Activated CD4-positive, alpha-beta T cell treated with anti-CD3 and anti-CD28 coated beads, Interleukin-2, amount 50 U/mL, for 4 hours (primary cell): ENCODE results near the gene BLVRA.
"Not testable (repeated sequence)": the region's sequence is repeated elsewhere in the genome, so short reads cannot be mapped to it uniquely, and the experiment has no call there.

Experiments used
- DNase-seq, 2 experiments: peaks; one replicate each; pipeline ENCODE4 v3.0.0-alpha.2; 2020

Gene BLVRA

DNA sequence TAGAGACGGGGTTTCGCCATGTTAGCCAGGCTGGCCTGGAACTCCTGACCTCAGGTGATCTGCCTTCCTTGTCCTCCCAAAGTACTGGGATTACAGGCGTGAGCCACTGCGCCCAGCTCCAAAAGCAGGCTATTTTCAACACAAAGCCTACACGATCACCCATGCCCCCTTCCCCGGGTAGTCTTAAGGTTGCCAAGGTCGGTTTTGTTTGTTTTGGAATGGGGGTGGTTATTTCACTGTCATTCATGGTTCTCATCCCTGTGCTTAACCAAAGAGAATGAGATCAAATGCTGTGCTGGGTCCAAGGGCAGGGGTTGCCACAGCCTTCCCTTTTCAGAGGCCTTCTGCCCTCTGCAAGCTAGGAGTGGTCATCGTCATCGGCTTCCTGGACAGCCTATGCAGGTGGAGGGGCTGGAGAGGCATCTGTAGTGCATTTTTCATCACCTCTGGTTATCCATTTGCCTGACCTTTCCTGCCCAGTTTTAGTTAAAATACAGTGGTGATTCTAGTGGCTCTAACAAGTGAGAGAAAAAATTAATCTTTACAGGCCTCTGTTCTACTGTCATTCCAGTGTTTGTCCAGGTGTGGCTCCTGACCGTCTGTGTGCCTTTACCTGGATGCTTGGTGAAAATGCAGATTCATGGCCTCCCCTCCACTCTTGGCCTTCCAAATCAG is 11.4 kb downstream of the BLVRA start:
- DNase-seq, result no peak

DNA sequence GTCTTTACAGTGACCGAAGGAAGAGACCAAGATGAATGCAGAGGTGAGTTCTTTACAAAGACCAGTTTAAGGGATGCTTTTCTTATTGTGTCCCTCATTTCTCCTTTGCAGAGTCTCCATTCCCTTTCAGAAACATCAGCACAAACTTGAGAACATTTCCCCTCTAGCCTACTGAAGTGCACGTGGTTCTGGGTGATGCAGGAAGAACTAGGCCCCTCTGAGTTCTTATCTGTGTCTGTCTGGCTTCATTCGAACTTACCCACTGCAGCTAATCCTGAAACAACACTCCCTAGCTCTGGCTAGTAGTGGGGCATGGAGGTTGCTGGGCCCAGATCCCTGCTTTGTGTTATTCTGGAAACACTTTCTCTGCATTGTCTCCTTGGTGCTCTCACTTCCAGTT is 12.6 kb downstream of the BLVRA start:
- no peak for DNase-seq

DNA sequence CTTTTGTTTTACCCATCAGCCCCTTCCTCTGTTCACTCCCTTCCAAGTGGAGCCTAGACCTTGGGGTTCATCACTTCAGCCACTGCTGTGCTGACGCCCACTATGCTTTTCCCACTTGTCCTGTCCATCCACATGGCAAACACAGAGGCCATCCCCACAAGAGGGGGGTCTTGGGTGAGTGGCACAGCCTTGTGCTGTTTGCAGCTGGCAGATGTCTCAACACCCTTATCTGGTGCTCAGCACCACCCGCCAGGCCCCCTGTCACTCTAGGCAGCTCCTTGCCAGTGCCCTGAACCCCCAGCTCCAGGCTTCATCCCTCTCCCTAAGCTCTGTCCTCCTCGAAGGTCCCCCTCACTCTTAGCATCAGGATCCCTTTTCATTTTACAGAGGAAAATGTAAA is 13.1 kb downstream of the BLVRA start:
- DNase-seq, result no peak

DNA sequence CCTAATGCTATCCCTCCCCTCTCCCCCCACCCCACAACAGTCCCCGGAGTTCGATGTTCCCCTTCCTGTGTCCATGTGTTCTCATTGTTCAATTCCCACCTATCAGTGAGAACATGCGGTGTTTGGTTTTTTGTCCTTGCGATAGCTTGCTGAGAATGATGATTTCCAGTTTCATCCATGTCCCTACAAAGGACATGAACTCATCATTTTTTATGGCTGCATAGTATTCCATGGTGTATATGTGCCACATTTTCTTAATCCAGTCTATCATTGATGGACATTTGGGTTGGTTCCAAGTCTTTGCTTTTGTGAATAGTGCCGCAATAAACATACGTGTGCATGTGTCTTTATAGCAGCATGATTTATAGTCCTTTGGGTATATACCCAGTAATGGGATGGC is 14.8 kb downstream of the BLVRA start:
- not testable (repeated sequence) for DNase-seq

DNA sequence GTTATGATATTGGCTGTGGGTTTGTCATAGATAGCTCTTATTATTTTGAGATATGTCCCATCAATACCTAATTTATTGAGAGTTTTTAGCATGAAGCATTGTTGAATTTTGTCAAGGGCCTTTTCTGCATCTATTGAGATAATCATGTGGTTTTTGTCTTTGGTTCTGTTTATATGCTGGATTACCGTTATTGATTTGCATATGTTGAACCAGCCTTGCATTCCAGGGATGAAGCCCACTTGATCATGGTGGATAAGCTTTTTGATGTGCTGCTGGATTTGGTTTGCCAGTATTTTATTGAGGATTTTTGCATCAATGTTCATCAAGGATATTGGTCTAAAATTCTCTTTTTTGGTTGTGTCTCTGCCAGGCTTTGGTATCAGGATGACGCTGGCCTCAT is 16.8 kb downstream of the BLVRA start:
- not testable (repeated sequence) for DNase-seq

DNA sequence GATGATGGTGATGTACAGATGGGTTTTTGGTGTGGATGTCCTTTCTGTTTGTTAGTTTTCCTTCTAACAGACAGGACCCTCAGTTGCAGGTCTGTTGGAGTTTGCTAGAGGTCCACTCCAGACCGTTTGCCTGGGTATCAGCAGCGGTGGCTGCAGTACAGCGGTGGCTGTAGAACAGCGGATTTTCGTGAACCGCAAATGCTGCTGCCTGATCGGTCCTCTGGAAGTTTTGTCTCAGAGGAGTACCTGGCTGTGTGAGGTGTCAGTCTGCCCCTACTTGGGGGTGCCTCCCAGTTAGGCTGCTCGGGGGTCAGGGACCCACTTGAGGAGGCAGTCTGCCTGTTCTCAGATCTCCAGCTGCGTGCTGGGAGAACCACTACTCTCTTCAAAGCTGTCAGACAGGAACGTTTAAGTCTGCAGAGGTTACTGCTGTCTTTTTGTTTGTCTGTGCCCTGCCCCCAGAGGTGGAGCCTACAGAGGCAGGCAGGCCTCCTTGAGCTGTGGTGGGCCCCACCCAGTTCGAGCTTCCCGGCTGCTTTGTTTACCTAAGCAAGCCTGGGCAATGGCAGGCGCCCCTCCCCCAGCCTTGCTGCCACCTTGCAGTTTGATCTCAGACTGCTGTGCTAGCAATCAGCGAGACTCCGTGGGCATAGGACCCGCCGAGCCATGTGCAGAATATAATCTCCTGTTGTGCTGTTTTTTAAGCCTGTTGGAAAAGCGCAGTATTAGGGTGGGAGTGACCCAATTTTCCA is 20.0 kb downstream of the BLVRA start:
- not testable (repeated sequence) for DNase-seq

DNA sequence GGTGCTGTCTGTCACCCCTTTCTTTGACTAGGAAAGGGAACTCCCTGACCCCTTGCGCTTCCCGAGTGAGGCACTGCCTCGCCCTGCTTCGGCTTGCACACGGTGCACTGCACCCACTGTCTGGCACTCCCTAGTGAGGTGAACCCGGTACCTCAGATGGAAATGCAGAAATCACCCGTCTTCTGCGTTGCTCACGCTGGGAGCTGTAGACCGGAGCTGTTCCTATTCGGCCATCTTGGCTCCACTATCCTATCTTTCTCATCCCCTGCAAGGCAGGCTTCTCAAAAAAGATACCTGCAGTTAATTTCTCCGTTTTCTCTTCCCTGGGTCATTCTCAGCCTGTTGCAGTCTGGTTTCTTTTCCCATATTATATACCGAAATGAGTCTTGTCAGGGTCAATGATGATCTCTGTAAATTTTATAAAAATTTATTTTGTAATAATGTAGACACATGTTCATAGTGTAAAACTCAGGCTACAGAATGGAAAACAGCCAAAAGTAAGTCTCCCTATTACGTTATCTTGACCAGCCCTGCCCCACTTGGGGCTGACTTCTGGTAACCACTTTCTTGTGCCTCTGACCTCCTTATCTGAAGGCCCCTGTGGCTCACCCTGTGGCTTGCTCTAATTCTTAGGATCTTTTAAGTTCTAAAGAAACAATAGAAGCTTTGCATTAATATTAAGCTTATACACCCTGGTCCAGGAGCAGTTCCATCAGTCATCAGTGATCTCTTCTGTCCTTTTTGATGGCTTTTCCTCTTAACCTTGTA is 20.7 kb downstream of the BLVRA start:
- DNase-seq, result no peak

DNA sequence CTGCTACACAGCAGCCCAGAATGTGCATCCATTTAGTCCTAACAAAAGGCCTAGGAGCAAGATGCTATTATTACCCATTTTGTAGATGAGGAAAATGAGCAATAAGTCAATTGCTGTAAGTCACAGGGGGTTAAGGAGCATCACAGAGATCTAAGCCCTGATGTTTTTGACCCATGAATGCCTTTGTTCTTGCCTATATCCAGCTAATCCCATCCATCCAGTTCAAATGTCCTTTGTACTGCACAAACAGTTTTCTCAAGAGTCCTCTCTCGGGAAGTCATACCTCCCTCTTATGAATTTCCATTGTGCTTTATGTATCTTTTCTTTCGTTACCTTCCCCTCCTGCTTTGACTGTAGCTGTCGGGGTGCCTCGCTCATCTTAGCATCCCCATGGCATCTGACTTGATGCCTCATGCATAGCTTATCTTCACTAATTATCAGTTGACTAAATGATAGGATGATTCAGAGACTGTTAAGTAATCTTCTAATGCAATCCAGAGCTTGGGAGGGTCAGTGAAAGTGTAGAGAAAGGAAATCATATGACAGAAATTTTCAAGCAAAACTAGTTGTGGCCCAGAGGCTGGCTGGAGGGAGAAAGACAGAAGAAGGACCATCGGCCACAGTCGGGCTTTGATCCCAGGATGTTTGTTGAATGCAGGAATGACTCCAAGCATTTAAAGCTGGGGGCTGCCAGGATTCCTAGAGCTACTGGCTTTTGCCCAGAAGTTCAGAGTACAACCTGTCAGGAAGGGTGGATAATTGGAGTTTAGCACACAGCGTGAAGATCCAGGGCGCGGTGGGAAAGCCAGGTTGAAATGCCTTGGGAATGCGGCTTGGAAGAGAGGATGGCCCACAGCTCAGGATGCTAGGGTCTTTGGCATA is 23.5 kb downstream of the BLVRA start:
- no peak for DNase-seq

DNA sequence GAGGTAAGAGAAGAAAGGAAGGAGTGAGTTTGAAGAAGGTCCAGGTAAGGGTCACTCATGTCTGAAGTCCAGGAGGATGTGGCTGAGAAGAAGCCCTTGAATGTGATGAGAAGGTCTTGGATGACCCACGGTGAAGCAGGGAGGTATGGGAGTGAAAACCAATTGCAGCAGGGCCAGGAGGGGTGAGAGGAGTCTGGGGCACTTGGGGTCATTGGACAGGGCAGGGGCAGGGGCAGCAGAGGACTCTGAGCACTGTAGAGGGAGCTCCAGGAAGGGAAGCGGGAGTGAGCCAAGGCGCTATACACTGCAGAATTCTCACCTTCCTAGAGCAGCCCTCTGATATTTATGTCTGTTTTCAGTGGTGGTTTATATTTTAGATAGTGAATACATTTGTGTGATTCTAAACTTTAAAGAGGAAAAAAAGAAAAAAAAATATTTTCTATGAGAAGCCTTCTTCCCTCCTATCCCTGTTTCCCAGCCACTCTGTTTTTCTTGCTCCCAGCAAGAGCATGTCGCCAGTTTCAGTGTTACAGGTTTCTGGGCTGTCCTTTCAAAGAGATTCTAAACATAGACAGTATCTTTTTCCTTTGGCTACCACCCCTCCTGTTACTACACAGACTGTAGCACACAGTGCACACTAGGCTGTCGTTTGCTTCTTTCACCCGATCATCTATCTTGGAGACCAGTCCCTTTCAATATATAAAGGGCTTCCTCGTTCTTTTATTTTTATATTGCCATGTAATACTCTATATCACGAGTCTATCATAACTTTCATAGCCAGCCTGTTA is 24.5 kb downstream of the BLVRA start:
- no peak for DNase-seq

DNA sequence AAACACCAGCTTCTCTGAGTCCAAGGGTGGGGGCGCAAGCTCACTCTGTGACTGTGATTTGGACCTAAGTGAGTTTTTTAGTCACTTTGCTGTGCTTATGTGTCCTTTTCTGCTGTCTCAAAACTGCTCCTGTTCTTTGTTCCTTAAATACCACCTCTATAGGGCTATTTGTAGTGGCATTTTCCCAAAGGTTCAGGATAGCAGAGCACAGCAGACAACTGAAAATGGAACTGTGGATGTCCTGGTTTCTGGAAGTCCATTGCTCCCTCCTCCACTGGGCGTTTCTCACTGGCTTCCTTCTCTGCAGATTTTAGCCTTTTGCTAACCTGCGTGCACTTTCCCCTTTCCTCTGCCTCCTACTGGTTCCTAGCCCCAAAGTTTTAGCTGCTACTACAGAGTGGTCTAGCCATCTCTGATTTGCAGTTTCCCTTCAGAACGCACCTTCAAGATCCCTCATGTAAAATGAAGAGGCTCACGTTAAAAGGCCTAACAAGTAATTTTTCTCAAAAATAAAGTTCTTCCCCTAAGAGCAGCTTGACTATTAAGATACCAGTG is 25.6 kb downstream of the BLVRA start:
- no peak for DNase-seq

DNA sequence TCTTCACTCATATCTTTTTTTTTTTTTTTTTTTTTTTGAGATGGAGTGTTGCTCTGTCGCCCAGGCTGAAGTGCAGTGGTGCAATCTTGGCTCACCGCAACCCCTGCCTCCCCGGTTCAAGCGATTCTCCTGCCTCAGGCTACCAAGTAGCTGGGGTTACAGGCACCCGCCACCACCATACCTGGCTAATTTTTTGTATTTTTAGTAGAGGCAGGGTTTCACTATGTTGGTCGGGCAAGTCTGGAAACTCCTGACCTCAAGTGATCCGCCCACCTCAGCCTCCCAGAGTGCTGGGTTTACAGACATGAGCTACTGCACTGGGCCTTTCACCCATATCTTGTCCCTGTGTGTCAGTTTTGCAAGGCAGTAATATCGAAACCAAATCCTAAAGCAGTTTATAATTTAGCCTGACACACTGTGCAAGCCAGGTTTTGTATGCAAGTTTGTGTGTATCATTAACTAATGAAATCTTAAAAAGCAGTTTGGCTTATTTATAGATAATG is 26.2 kb downstream of the BLVRA start:
- DNase-seq, result peak; percentile 5 to 25

DNA sequence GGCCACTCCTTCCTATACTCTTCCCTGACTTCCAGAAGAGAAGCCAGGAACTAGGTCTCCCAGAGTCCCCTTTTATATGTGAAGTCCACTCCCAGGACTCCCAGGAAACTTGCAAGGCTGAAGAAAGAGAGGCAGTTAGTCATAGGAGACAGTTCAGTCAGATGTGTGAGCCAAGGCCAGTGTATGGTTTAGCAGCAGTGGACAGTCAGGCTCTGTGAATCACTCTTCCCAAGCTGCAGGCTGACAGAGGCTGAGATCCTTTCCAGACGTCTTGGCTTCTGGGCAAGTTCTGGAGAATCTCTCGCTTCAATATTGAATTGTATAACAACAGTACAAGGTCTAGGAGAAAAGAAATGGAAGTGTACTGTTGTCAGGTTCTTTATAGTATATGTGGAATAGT is 26.9 kb downstream of the BLVRA start:
- no peak for DNase-seq

DNA sequence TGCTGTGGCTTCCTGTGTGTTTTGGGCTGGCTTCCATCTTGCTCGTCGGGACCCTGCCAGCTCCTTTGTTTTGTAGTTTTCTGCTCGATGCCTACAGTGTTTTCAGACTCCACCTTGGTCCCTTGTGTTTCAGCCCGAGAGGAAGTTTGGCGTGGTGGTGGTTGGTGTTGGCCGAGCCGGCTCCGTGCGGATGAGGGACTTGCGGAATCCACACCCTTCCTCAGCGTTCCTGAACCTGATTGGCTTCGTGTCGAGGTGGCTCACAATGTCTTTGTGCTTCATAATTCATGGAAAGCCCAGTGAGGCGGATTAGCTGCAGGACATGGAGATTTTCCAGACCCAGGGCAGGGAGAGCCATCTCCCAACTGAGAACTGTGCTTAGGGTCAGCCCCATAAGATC is 29.3 kb downstream of the BLVRA start:
- no peak for DNase-seq

DNA sequence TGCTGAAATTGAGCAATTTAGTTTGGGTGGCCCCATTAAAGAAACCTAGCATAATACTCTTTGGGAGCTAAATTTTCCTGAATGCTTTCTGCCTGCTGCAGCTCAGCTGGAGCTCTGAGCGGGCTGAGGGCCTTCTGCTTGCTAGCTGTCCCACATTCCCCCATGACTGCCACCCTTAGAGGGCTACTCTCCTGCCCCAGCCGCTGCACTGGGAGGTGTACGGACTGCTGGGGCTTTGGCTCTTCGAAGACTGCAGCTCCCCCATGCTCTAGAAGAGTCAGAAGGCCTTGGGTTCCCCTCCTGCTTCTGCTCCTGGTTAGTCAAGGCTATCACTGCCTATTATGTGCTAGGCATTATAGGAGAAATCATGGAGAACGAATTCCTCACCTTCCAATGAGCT is 31.5 kb downstream of the BLVRA start:
- DNase-seq, result no peak

DNA sequence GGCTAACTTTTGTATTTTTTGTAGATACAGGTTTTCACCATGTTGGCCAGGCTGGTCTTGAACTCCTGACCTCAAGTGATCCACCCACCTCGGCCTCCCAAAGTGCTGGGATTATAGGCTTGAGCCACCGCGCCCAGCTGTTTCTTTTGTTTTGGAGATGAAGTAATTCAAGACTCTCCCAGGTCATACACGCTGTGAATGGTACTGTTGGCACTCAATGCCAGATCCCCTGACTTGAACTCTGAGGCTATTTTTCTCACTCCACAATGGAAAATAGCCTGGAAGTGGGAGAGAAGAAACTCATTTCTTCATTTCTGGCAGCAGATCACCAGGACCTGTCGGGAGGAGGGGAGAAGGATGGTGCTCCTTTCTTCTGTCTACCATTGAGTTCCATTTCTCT is 32.4 kb downstream of the BLVRA start:
- no peak for DNase-seq

DNA sequence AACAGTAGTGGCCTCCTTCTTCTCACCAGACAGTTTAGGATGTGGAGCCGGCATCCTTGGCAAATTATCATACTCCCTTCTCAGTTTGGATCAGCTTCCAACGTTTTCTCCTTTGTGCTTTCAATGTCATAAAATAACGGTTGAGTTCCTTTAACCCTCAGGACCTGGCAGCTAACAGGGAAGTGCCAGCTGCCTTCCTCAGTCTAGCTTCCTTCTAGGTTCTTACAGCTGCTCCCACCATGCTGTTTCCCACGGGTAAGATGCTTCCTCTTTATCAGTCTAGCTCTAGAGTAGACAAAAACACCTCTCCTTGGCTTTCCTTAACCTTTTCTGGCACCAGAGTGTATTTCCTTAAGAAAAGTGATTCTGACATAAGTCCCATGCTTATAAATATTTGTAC is 33.2 kb downstream of the BLVRA start:
- DNase-seq, result no peak

DNA sequence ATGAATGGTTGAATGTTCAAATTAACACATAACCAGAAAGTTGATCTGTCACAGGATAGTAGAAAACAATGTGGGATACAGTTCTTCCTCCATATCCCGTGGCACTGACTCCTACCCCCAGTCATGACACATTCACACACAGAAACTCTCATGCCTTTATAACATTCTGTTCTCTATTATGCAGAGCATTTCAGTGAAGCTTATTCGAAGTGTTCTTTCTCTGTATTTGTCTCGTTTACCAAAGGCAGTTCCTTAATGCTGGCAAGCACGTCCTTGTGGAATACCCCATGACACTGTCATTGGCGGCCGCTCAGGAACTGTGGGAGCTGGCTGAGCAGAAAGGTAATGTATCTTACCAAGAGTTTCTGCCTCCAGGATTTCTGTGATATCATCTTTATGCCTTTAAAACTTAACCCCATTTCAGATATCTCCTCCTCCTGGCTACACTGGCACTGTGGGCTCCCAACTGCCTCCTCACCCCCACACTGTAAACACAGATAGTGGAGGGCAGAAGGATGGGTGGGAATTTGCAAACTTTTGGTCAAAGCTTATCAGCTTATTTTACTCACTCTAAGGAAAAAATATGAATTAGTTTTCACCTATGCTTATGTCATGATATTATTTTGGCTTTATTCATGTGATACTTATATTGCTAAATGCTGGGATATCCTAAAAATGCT is 34.1 kb downstream of the BLVRA start:
- no peak for DNase-seq

DNA sequence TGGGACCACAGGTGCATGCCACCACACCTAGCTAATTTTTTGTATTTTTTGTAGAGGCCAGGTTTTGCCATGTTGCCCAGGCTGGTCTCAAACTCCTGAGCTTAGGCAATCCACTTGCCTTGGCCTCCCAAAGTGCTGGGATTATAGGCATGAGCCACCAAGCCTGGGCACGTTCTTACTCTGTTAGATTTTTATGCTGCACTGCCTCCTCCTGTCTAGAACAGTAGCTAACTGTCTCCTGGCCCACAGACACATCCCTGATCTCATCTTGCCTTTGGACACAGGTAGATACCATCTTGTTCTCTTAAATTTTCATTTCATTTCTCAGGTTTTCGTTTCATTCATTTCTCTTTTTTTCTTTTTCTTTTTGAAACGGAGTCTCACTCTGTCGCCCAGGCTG is 41.1 kb downstream of the BLVRA start:
- no peak for DNase-seq

DNA sequence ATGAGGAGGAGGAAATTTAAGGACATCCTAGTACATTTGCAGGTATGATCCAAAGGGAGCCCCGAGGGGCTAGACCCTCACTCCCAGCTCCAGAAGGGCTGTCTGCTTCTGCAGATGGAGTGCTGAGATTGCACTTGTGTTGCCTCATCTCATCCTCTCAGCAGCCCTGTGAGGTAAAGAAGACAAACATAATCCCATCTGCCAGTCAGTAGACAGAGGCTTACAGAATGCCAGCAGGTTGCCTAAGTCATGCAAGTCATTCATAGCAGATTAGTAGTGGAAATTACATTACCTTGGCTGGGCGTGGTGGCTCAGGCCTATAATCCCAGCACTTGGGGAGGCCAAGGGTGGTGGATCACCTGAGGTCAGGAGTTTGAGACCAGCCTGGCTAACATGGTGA is 45.4 kb downstream of the BLVRA start:
- DNase-seq, result no peak

DNA sequence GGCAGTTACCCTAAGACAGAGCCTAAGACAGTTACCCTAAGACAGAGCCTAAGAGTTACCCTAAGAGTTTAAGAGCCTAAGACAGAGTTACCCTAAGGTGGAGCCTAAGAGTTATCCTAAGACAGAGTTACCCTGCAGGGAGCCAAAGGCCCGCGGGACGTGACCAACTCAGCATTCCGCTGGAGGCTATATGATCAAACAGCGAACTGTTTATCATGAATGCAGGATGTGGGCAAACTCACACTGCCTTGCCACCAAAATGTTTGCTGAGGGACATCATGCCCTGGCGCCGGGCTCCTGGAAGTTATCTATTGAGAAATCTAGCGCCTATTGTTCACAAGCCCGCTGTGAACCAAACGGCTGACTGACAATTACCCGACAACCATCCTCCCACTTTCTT is 49.9 kb downstream of the BLVRA start:
- DNase-seq, result no peak
